GM12878 (cell line): Measurements from ENCODE around the gene TP73. TPM values are rescaled to one million over a fixed set of nuclear protein-coding genes. Genes with fewer than 3 reads are reported as not detected.

ENCODE experiments used
- ATAC-seq: fragments of 200-7000 bp; cut with Tn5 transposase; 3 replicates; pipeline ENCODE4 v1.9.1; 2020; ENCODE audit warnings: mild to moderate bottlenecking, moderate library complexity
- BruUV-seq: library from RNA; stranded (reverse); fragments of 400-500 nt; replicated peaks from 2 replicates; lab custom pipeline; 2021; lab: Mats Ljungman, UMichigan
- CTCF ChIA-PET: fragments of 300-600 bp; sonication (Branson Sonifier 250); formaldehyde crosslinking; extraction: SDS; loops from one replicate; lab custom pipeline; 2021; ENCODE audit warnings: inconsistent platforms; lab: Yijun Ruan, JAX
- POLR2A ChIA-PET: fragments of 350-600 bp; formaldehyde crosslinking; extraction: SDS; loops from one replicate; lab custom pipeline; 2021; ENCODE audit warnings: inconsistent platforms; lab: Charles Lee
- RAD21 ChIA-PET: fragments of 300-600 bp; sonication (Branson Sonifier 250); formaldehyde crosslinking; loops from one replicate; lab custom pipeline; 2023; ENCODE audit warnings: antibody characterized with exemption; ENCODE audit not compliant: unreplicated experiment; lab: Charles Lee
- SMC1A ChIA-PET: fragments of 300-600 bp; sonication (Branson Sonifier 250); formaldehyde crosslinking; loops from one replicate; lab custom pipeline; 2023; ENCODE audit not compliant: unreplicated experiment, uncharacterized antibody; lab: Charles Lee
- DNase-seq: peaks from one replicate; pipeline ENCODE4 v3.0.0-alpha.2; 2011; ENCODE audit warnings: low read depth, low spot score
- FAIRE-seq: peaks from 3 replicates; lab custom pipeline; 2011; peaks lifted over from hg19 to GRCh38; lab: Jason Lieb, UNC
- H2AFZ ChIP-seq: 2 replicates; pipeline ENCODE4 v1.6.0; 2011; ENCODE audit warnings: low read depth, low read length, control low read depth; ENCODE audit not compliant: control insufficient read depth
- H3K27ac ChIP-seq: 2 replicates; pipeline ENCODE4 v1.5.1; 2011; ENCODE audit warnings: control low read depth; ENCODE audit not compliant: control insufficient read depth, insufficient read depth
- H3K27me3 ChIP-seq, 2 experiments: replicated peaks in 1 of 2; 2 replicates each; pipeline versions ENCODE4 v1.6.0 to v1.6.1; 2011; ENCODE audit warnings: low read length in 1 of 2; ENCODE audit not compliant: control insufficient read depth in 2 of 2, insufficient read depth in 2 of 2
- H3K36me3 ChIP-seq, 2 experiments: 2 replicates each; pipeline ENCODE4 v1.5.1; 2011; ENCODE audit warnings: low read length in 1 of 2; ENCODE audit not compliant: control insufficient read depth in 2 of 2, insufficient read depth in 2 of 2
- H3K4me1 ChIP-seq: 2 replicates; pipeline ENCODE4 v1.6.1; 2011; ENCODE audit warnings: mild to moderate bottlenecking, low read length, moderate library complexity, mixed read lengths; ENCODE audit not compliant: control insufficient read depth, insufficient read depth
- H3K4me2 ChIP-seq: 2 replicates; pipeline ENCODE4 v1.6.0; 2011; ENCODE audit warnings: control low read depth; ENCODE audit not compliant: control insufficient read depth, insufficient read depth
- H3K4me3 ChIP-seq: fragments of 200-600 bp; sonication (generic); 2 replicates; pipeline ENCODE4 v1.5.1; 2016
- H3K79me2 ChIP-seq: 2 replicates; pipeline ENCODE4 v1.6.0; 2011; ENCODE audit warnings: low read length; ENCODE audit not compliant: control insufficient read depth, insufficient read depth
- H3K9ac ChIP-seq: 2 replicates; pipeline ENCODE4 v1.8.0; 2011; ENCODE audit warnings: low read length, control low read depth, mixed read lengths; ENCODE audit not compliant: control insufficient read depth, insufficient read depth
- H3K9me3 ChIP-seq: replicated peaks from 3 replicates; pipeline ENCODE4 v1.5.1; 2011; ENCODE audit warnings: mild to moderate bottlenecking, low read length; ENCODE audit not compliant: control insufficient read depth, insufficient read depth
- H4K20me1 ChIP-seq: 2 replicates; pipeline ENCODE4 v1.6.0; 2011; ENCODE audit not compliant: control insufficient read depth, insufficient read depth
- ETV6 ChIP-seq, 2 experiments: fragments of 450-650 bp in 1 of 2; IDR thresholded peaks in 1 of 2; conservative IDR thresholded peaks in 1 of 2; 2 replicates each; pipeline ENCODE4 v1.6.1; 2014; ENCODE audit warnings: antibody characterized with exemption in 1 of 2, borderline replicate concordance in 1 of 2, low read depth in 1 of 2, mild to moderate bottlenecking in 1 of 2, moderate library complexity in 1 of 2
- NFXL1 ChIP-seq: fragments of 450-650 bp; IDR thresholded peaks from 2 replicates; pipeline ENCODE4 v1.6.1; 2017; ENCODE audit warnings: antibody characterized with exemption, mild to moderate bottlenecking, borderline replicate concordance
- POLR2AphosphoS5 ChIP-seq: IDR thresholded peaks from 2 replicates; pipeline ENCODE4 v1.6.1; 2011; ENCODE audit warnings: mild to moderate bottlenecking, low read length, inconsistent platforms
- TCF3 ChIP-seq: IDR thresholded peaks from 2 replicates; pipeline ENCODE4 v1.6.1; 2012; ENCODE audit warnings: low read depth, mild to moderate bottlenecking, low read length, borderline replicate concordance; ENCODE audit not compliant: insufficient read depth
- WGBS: methylation state at CpG from one replicate; pipeline ENCODE4 v1.1.6; 2016; ENCODE audit warnings: low lambda C conversion rate; ENCODE audit not compliant: insufficient replicate concordance, insufficient coverage; ENCODE audit errors: missing lambda C conversion rate; 5-methylcytosine and 5-hydroxymethylcytosine counted together
- in situ Hi-C: fragments of 300-500 bp; cut with MboI; formaldehyde crosslinking; loops from 9 replicates; pipeline ENCODE4 v1.14.3; 2018; ENCODE audit warnings: mixed read lengths
- intact Hi-C: fragments of 100-400 bp; cut with micrococcal nuclease; formaldehyde crosslinking; loops from one replicate; pipeline ENCODE4 v1.14.2; 2022; ENCODE audit not compliant: unreplicated experiment
- polyA plus RNA-seq, 11 experiments: library from polyadenylated mRNA; depleted of rRNA in 4 of 11; unstranded in 6 of 11; stranded (reverse) in 5 of 11; fragments of >200 nt; fragmentation: Nextera tagmentation in 4 of 11; fragmentation: Illumina TruSeq in 1 of 11; extraction: Ambion mirVana in 4 of 11; extraction: Trizol in 1 of 11; gene quantifications; 1 replicate in 1 of 11; 2 replicates in 10 of 11; pipeline versions ENCODE4 v1.2.1 to v1.2.3, GENCODE V29; 2011 to 2016; ENCODE audit warnings: inconsistent platforms in 2 of 11, missing spikeins in 2 of 11, low read depth in 1 of 11
- total RNA-seq, 4 experiments: library from RNA; depleted of rRNA in 3 of 4; stranded (reverse); fragments of >200 nt in 3 of 4; fragmentation: Illumina TruSeq in 1 of 4; extraction: Trizol in 1 of 4; gene quantifications; 2 replicates each; pipeline versions ENCODE4 v1.2.1 to v1.2.3, GENCODE V29; 2013 to 2021

Gene TP73
- total and polyA plus RNA-seq, 10 of the 15 experiments (the other 5 are each of a cell fraction or from before 2014, with no cell fraction given) = 0.08 to 54.2 (median 14.9) TPM

DNA sequence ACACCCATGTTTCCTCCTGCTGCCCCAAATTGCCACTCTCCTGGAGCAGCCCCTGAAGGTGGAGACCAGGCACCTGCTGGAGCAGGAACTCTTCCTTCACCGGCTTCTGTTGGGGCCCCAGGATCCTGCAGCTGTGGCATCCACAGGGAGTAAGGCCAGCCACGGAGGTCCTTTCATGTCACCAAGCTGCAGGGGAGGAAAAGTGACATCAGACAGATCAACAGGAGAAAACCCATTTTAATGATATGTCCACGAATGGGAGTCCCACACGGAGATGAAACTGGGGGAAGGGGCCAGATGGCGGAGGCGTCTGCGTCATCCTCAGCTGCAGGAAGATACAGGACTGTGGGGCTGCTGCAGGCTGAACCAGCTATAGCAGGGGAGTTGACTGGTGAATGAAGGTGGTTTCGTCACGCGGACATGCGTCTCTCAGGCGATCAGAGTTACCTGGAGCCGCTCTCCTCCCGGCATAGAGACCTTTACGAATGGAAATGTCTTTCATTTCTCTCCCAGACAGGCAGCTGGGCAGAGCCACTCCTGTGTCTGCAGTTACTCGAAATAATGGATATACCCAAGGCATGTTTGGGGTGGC, 9.9 kb downstream of the TP73 start:
- TF ChIP-seq NFXL1 (no peak), POLR2AphosphoS5 (no peak), TCF3 (no peak), ETV6 (conservative IDR thresholded peaks at IDR 0.05 in 1 of 2, IDR thresholded peaks at IDR 0.05 in 1 of 2; ENCODE audit: borderline replicate concordance in 1 of 2, low read depth in 1 of 2) (no peak)
- Histone ChIP-seq H3K27me3 (no peaks in the 10 kb centered on the region), H3K4me3 (no peak overlapping the region), H3K4me1 (peaks cover 66% of the 10 kb centered on the region), H3K27ac (no peak overlapping the region), H3K36me3 (peaks cover 0 to 2% of the 10 kb centered on the region in 2 experiments; a peak in 2 of 4 replicates), H3K9me3 (no peaks in the 10 kb centered on the region), H3K4me2 (no peak overlapping the region; the same call in 1 of the 2 replicates), H3K9ac (no peak overlapping the region), H3K79me2 (peaks cover 86% of the 10 kb centered on the region), H4K20me1 (no peaks in the 10 kb centered on the region), H2AFZ (no peak overlapping the region)
- intact Hi-C loops = no loop called here
- RAD21 ChIA-PET = interaction anchor here (1.1 to 1.7 kb wide), 2 partner anchors 11 to 15 kb away, joined by 3 to 5 read pairs; no protein-coding TSS in a partner anchor
- DNase-seq (no peak), FAIRE-seq (no peak), ATAC-seq (no peak)
- SMC1A ChIA-PET = interaction anchor here (1.0 kb wide), 1 partner anchor 15 kb away, joined by 3 read pairs; no protein-coding TSS in a partner anchor
- CTCF ChIA-PET = interaction anchor here (6.7 kb wide), 1 partner anchor 9 kb away, joined by 91 read pairs; the partner anchor contains the start of gene TP73
- WGBS = 96% methylated on average over 16 of the region's 16 CpGs
- POLR2A ChIA-PET = interaction anchor here (0.7 kb wide), 1 partner anchor 11 kb away, joined by 3 read pairs; no protein-coding TSS in a partner anchor
- in situ Hi-C loops = no loop called here
- no TSS peak for BruUV-seq
